ENCODE data around the gene CAVIN1.

The CAVIN1 gene

GRCh38 chr17:42429726-42430447, 6.8 kb upstream of the CAVIN1 start:
- no peak for DNase-seq

- DNase-seq, result peak; percentile 69
Measured at GRCh38 chr17:42428141-42428944, 5.3 kb upstream of the CAVIN1 start.

- no peak for DNase-seq
Measured at GRCh38 chr17:42424991-42425610, 2.0 kb upstream of the CAVIN1 start.

GRCh38 chr17:42423766-42424165, 710 bp upstream of the CAVIN1 start:
- no peak for DNase-seq

GRCh38 chr17:42422412-42422957, 571 bp downstream of the CAVIN1 start:
- DNase-seq, result no peak

- no peak for DNase-seq
Measured at GRCh38 chr17:42421507-42422338, 1.3 kb downstream of the CAVIN1 start.

- no peak for DNase-seq
Measured at GRCh38 chr17:42421136-42421506, 1.9 kb downstream of the CAVIN1 start.

GRCh38 chr17:42417981-42418380, 5.1 kb downstream of the CAVIN1 start:
- DNase-seq, result peak; percentile 76

GRCh38 chr17:42414704-42415409, 8.2 kb downstream of the CAVIN1 start:
- DNase-seq, result no peak

GRCh38 chr17:42413464-42414040, 9.5 kb downstream of the CAVIN1 start:
- DNase-seq, result no peak

- DNase-seq, result no peak
Measured at GRCh38 chr17:42411905-42412679, 11.0 kb downstream of the CAVIN1 start.

- no peak for DNase-seq
Measured at GRCh38 chr17:42411361-42411760, 11.7 kb downstream of the CAVIN1 start.

GRCh38 chr17:42410319-42410685, 12.8 kb downstream of the CAVIN1 start:
- no peak for DNase-seq

- DNase-seq, result no peak
Measured at GRCh38 chr17:42409523-42410318, 13.3 kb downstream of the CAVIN1 start.

- DNase-seq, result no peak
Measured at GRCh38 chr17:42408061-42408460, 15.0 kb downstream of the CAVIN1 start.

GRCh38 chr17:42407289-42407836, 15.7 kb downstream of the CAVIN1 start:
- DNase-seq, result no peak

- no peak for DNase-seq
Measured at GRCh38 chr17:42406615-42407288, 16.3 kb downstream of the CAVIN1 start.

GRCh38 chr17:42405963-42406495, 17.0 kb downstream of the CAVIN1 start:
- DNase-seq, result peak; percentile 71

- DNase-seq, result no peak
Measured at GRCh38 chr17:42405076-42405475, 18.0 kb downstream of the CAVIN1 start.
